Hepatocyte (in vitro differentiated cells): ENCODE measurements around the gene SPATA9. TPM values are rescaled to one million over a fixed set of nuclear protein-coding genes. Genes with fewer than 3 reads are reported as not detected.

Source experiments
- DNase-seq: peaks from one replicate; pipeline ENCODE4 v3.0.0-alpha.2; 2016; ENCODE audit warnings: low spot score
- H2AFZ ChIP-seq: fragments of 200-600 bp; sonication (generic); 2 replicates; pipeline ENCODE4 v1.6.0; 2016; ENCODE audit warnings: antibody characterized with exemption, mild to moderate bottlenecking
- H3K27ac ChIP-seq: fragments of 200-600 bp; sonication (generic); 2 replicates; pipeline ENCODE4 v1.5.1; 2016; ENCODE audit warnings: mild to moderate bottlenecking
- H3K27me3 ChIP-seq: fragments of 200-600 bp; sonication (generic); 2 replicates; pipeline ENCODE4 v1.6.1; 2016
- H3K36me3 ChIP-seq: fragments of 200-600 bp; sonication (generic); replicated peaks from 2 replicates; pipeline ENCODE4 v1.5.1; 2016; ENCODE audit warnings: low read depth; ENCODE audit not compliant: insufficient read depth
- H3K4me1 ChIP-seq: fragments of 200-600 bp; sonication (generic); 2 replicates; pipeline ENCODE4 v1.5.1; 2016; ENCODE audit warnings: mild to moderate bottlenecking, moderate library complexity; ENCODE audit not compliant: insufficient read depth
- H3K4me2 ChIP-seq: fragments of 200-600 bp; sonication (generic); 2 replicates; pipeline ENCODE4 v1.6.0; 2016
- H3K4me3 ChIP-seq: fragments of 200-600 bp; sonication (generic); 2 replicates; pipeline ENCODE4 v1.5.1; 2016; ENCODE audit warnings: mild to moderate bottlenecking
- H3K79me2 ChIP-seq: fragments of 200-600 bp; sonication (generic); 2 replicates; pipeline ENCODE4 v1.6.0; 2017; ENCODE audit warnings: mild to moderate bottlenecking
- H3K9me2 ChIP-seq: fragments of 200-600 bp; sonication (generic); replicated peaks from 2 replicates; pipeline ENCODE4 v1.6.0; 2017; ENCODE audit warnings: mild to moderate bottlenecking; ENCODE audit not compliant: insufficient read depth
- H3K9me3 ChIP-seq: fragments of 200-600 bp; sonication (generic); 2 replicates; pipeline ENCODE4 v1.5.1; 2016; ENCODE audit warnings: low read depth, mild to moderate bottlenecking
- H4K20me1 ChIP-seq: fragments of 200-600 bp; sonication (generic); 2 replicates; pipeline ENCODE4 v1.6.0; 2016; ENCODE audit warnings: mild to moderate bottlenecking; ENCODE audit not compliant: insufficient read depth, poor library complexity, severe bottlenecking
- EZH2 ChIP-seq: fragments of 200-600 bp; sonication (generic); IDR thresholded peaks from 2 replicates; pipeline ENCODE4 v1.6.1; 2016; ENCODE audit warnings: antibody characterized with exemption, mild to moderate bottlenecking, borderline replicate concordance
- EZH2phosphoT487 ChIP-seq: fragments of 200-600 bp; sonication (generic); IDR thresholded peaks from one replicate; pipeline ENCODE4 v1.6.1; 2018; ENCODE audit warnings: antibody characterized with exemption, mild to moderate bottlenecking, low read depth, moderate library complexity; ENCODE audit not compliant: unreplicated experiment, severe bottlenecking
- WGBS: methylation state at CpG from one replicate; pipeline ENCODE4 v1.1.6; 2016; ENCODE audit warnings: low lambda C conversion rate; ENCODE audit errors: missing lambda C conversion rate; 5-methylcytosine and 5-hydroxymethylcytosine counted together
- polyA plus RNA-seq: library from polyadenylated mRNA; unstranded; fragments of >200 nt; fragmentation: Nextera tagmentation; extraction: Ambion mirVana; gene quantifications from 2 replicates; pipeline ENCODE4 v1.2.1, GENCODE V29; 2016
- total RNA-seq: library from RNA; depleted of rRNA; stranded (reverse); fragments of >200 nt; gene quantifications from 2 replicates; pipeline ENCODE4 v1.2.3, GENCODE V29; 2014
- TF ChIP-seq, protein P1 (sequence below): fragments of 200-600 bp; sonication (generic); IDR thresholded peaks from 2 replicates; pipeline ENCODE4 v1.5.1; 2016; ENCODE audit warnings: antibody characterized with exemption, mild to moderate bottlenecking; ENCODE audit not compliant: poor library complexity

SPATA9 gene
- total and polyA plus RNA-seq, 2 experiments from 2014 or later = 0.33 to 1.2 TPM

DNA sequence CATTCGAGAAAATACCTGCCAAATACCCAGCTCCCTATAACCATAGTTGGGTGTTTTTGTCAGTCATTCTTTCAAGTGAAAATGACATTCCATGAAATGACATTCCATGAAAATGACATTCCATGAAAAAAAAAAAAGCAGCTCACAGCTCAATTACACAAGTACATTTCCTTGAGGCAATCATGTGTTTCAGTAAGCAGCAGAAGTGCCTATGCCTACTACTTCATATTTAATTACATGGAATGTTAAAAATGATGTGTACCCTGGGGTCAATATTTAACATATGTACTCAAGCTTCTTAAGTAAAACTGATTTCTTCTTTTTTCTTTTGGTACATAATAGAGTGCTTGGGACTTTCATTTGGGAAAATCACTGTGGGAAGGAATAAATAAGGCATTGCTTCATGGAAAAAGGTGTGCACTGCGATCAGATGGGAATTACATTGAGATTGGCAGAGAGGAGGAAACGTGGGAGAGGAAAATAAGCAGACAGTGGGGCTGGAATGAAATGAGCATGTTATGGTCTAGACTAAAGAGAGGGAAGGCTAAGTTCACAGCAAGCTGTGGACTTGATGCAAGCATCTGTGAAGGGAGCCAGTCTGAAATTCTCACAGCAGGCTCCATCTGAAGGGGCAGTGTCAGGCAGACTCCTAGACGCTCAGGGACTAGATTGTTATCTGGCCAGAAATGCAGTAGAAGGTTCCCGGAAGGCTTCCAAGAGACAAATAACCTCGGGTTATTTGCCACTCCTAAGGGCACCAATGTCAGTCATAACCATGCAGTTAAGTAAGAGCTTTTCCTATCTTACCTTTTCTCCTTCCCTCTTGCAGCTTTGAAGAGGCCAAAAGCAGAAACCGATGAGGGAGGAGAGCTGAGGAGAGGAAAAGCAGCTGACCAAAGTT lies 15.2 kb upstream of the SPATA9 start:
- Histone ChIP-seq H3K4me3 (no peak overlapping the region), H4K20me1 (no peaks in the 10 kb centered on the region), H2AFZ (no peak overlapping the region), H3K4me2 (peak overlapping the region; percentile 58), H3K27ac (peak overlapping the region; percentile 39), H3K9me2 (no peaks in the 10 kb centered on the region), H3K79me2 (no peaks in the 10 kb centered on the region), H3K4me1 (peaks cover 6% of the 10 kb centered on the region), H3K9me3 (no peaks in the 10 kb centered on the region), H3K36me3 (no peaks in the 10 kb centered on the region), H3K27me3 (no peaks in the 10 kb centered on the region)
- TF ChIP-seq, protein P1, sequence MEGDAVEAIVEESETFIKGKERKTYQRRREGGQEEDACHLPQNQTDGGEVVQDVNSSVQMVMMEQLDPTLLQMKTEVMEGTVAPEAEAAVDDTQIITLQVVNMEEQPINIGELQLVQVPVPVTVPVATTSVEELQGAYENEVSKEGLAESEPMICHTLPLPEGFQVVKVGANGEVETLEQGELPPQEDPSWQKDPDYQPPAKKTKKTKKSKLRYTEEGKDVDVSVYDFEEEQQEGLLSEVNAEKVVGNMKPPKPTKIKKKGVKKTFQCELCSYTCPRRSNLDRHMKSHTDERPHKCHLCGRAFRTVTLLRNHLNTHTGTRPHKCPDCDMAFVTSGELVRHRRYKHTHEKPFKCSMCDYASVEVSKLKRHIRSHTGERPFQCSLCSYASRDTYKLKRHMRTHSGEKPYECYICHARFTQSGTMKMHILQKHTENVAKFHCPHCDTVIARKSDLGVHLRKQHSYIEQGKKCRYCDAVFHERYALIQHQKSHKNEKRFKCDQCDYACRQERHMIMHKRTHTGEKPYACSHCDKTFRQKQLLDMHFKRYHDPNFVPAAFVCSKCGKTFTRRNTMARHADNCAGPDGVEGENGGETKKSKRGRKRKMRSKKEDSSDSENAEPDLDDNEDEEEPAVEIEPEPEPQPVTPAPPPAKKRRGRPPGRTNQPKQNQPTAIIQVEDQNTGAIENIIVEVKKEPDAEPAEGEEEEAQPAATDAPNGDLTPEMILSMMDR = no peak
- no peak for TF ChIP-seq EZH2
- TF ChIP-seq EZH2phosphoT487 = no peak
- 24% methylated on average over 7 of the region's 7 CpGs for WGBS
- DNase-seq = peak; percentile 26

DNA sequence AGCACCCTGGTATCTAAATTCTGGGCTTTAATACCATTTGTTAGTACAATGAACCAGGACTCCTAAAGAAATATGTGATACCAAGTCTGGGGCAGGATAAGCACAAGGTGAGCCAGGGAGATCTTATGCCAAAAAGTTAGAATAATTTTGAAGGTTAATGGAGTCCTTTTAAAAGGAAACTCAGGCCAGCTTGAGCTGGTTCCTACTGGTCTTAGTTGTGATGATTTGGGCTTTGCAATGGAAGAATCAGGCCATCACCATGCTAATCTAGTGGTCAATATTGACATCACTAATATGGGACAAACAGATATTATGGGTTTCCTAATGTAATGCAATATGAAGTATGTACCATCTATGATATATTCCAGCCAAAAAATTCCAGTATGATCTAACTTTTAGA lies 7.5 kb upstream of the SPATA9 start:
- Histone ChIP-seq H3K79me2 (no peaks in the 10 kb centered on the region), H3K27ac (no peak overlapping the region), H3K4me1 (no peaks in the 10 kb centered on the region), H2AFZ (no peak overlapping the region), H3K4me2 (no peak overlapping the region), H3K36me3 (no peaks in the 10 kb centered on the region), H3K9me3 (no peaks in the 10 kb centered on the region), H4K20me1 (no peaks in the 10 kb centered on the region), H3K27me3 (no peaks in the 10 kb centered on the region), H3K4me3 (no peak overlapping the region), H3K9me2 (no peaks in the 10 kb centered on the region)
- DNase-seq = no peak
- TF ChIP-seq EZH2 (no peak), EZH2phosphoT487 (no peak)
- TF ChIP-seq, protein P1 = no peak

DNA sequence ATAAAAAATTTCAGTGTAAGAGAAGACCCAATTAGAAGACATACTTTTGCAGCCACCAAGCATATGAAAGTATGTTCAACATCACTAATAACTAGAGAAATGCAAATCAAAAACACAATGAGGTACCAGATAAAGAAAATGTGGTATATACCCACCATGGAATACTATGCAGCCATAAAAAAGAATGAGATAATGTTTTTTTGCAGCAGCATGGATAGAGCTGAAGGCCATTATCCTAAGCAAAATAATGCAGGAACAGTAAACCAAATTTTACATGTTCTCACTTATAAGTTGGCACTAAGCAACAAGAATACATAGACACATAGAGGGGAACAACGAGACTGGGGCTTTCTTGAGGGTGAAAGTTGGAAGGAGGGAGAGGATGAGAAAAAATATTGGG lies 6.9 kb upstream of the SPATA9 start:
- Histone ChIP-seq H3K9me2 (no peaks in the 10 kb centered on the region), H3K4me3 (no peak overlapping the region), H3K4me1 (no peaks in the 10 kb centered on the region), H2AFZ (no peak overlapping the region), H3K27ac (no peak overlapping the region), H3K36me3 (no peaks in the 10 kb centered on the region), H3K27me3 (no peaks in the 10 kb centered on the region), H3K79me2 (no peaks in the 10 kb centered on the region), H3K4me2 (no peak overlapping the region), H4K20me1 (no peaks in the 10 kb centered on the region), H3K9me3 (no peaks in the 10 kb centered on the region)
- TF ChIP-seq EZH2phosphoT487 (no peak), EZH2 (no peak)
- TF ChIP-seq, protein P1 = no peak
- DNase-seq = no peak
- 93% methylated on average over 1 of the region's 1 CpG for WGBS
